CD4-positive, alpha-beta T cell treated with Interleukin-15 for 1 hour (primary cell): Measurements from ENCODE around the gene SLC25A52.
"Not testable (repeated sequence)": the region's sequence is repeated elsewhere in the genome, so short reads cannot be mapped to it uniquely, and the experiment has no call there.

Experiments
- DNase-seq: peaks from one replicate; pipeline ENCODE4 v3.0.0-alpha.2; 2020

Gene SLC25A52, protein sequence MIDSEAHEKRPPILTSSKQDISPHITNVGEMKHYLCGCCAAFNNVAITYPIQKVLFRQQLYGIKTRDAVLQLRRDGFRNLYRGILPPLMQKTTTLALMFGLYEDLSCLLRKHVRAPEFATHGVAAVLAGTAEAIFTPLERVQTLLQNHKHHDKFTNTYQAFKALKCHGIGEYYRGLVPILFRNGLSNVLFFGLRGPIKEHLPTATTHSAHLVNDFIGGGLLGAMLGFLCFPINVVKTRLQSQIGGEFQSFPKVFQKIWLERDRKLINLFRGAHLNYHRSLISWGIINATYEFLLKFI

GRCh38 chr18:31760695-31761094 is at the start of gene SLC25A52:
Gene SLC25A52, minus strand, starts transcription at chr18:31760880. Its CDS starts 219 bp downstream, at chr18:31760661.
- DNase-seq: no peak

GRCh38 chr18:31809049-31809448 is 48.4 kb upstream of the SLC25A52 start:
- not testable (repeated sequence) for DNase-seq

DNA sequence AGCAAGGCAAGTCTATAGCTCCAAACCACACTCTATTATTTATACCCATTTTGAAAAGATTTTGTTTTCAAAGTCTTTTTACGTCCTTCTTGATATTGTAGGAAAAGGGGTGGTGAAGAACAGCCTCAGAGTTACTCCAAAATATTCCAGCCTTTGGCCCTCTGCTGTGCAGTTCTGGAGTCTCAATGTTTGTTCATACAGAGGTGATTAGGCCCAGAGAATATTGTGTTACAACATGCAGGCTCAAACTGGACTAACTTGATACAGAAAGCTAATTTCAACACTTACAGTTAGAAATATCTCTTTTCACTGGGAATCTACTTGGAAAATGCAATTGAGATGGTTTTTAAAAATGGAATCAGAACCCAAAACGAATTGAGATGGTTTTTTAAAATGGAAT is 40.4 kb upstream of the SLC25A52 start:
- no peak for DNase-seq

DNA sequence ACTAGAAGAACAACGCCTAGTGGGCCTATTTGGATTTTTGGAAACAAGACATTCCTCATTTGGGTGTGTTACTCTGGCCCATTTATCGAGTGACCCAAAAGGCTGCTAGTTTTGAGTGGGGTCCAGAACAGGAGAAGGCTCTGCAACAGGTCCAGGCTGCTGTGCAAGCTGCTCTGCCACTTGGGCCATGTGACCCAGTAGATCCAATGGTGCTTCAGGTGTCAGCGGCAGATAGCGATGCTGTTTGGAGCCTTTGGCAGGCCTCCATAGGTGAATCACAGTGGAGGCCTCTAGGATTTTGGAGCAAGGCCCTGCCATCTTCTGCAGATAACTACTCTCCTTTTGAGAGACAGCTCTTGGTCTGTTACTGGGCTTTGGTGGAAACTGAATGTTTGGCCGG is 38.6 kb upstream of the SLC25A52 start:
- DNase-seq: not testable (repeated sequence)

GRCh38 chr18:31798399-31798798 is 37.7 kb upstream of the SLC25A52 start:
- no peak for DNase-seq

GRCh38 chr18:31795747-31796146 is 35.1 kb upstream of the SLC25A52 start:
- no peak for DNase-seq

DNA sequence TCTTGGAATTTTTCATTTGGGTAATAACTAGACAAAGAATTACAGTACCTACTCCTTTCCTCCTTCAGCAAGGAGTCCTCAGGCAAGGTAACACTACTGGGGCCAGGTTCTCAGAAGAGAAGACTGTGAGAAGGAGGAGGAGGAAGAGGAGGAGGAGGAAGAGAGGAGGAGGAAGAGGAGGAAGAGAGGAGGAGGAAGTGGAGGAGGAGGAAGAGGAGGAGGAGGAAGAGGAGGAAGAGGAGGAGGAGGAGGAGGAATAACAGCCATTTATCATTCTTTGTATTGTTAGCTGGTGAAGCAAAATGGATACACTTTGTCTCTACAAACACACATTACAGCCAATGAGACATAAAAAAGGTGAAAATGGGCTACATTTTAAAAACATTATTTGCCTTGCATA is 32.9 kb upstream of the SLC25A52 start:
- no peak for DNase-seq

DNA sequence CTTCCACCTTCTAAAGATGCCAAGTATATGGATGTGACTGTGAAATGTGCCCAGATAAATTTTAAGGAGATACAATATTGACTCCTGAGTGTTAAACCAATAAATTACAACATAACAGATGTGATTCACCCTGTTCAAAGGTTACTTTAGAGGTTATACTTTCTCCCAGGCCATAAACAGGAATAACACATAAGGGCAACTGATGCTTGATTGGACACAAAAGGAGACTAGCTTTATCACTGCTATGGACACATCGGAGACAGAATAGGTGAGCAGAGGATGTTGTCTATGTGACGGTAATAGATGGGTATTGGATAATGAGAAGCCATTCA is 31.9 kb upstream of the SLC25A52 start:
- no peak for DNase-seq

DNA sequence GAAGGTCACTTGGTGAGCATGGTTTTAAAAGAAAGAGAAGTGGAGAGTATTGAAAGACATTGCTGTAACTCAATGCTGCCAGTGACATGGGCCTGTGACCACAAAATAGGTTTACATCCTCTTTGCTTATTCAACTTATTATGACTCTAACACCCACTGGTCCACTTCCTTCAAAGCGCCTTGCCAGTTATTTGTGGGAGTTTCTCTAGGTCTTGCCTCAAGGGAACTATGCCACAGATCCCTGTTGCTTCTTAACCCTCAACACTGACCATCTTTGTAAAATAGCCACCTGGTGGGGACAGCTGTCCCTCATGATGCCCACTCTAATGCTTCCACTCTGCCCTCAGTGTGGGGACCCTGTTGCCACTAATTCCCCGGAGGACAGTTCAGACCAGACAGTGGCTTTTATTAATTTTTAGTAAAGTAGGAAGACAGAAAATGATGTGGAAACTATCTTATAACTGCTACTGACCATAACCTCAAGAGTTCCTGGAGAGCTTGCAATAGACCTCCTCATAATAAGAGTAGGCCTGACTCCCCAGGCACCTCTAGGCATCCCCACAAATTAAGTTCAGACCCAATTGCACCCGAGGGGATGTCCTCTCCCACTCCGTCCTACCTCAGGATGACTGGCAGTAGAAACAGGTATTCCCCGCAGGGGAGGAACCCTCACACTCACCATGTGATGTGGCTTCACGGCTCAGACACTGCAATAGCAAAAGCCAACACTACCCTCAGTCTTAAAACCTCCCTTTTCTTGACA is 31.3 kb upstream of the SLC25A52 start:
- DNase-seq: no peak

- no peak for DNase-seq
These were observed 28.7 kb upstream of the SLC25A52 start for GRCh38 chr18:31789409-31789808.

GRCh38 chr18:31783059-31783458 is 22.4 kb upstream of the SLC25A52 start:
- DNase-seq: no peak

DNA sequence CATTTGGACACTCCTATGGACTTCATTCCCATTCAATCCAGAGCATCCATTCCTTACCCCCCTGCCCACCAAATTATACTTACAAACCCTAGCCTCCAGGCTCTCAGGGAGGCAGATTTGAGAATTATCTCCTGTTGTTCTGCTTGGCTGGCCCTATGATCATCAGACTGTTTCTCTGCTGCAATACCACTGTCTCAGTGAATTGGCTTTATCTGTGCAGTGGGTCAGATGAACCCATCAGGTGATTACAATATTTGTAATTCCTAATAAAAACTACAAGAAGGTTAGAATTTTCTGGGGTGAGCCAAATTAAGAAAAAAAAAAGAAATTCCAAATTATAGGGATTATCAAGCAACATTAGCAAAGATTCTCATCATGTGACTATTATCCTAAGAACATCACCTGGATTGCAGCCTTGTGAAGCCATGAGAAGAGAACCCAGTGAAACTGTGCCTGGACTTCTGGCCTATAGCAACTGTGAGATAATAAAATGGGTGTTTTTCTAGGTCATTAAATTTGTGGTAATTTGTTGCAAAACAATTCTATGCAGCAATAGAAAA is 17.8 kb upstream of the SLC25A52 start:
- DNase-seq: no peak

- no peak for DNase-seq
These were observed 15.4 kb upstream of the SLC25A52 start for GRCh38 chr18:31776093-31776492.

GRCh38 chr18:31774962-31775361 is 14.3 kb upstream of the SLC25A52 start:
- DNase-seq: no peak

- no peak for DNase-seq
These were observed 13.8 kb upstream of the SLC25A52 start for GRCh38 chr18:31774477-31774785.

DNA sequence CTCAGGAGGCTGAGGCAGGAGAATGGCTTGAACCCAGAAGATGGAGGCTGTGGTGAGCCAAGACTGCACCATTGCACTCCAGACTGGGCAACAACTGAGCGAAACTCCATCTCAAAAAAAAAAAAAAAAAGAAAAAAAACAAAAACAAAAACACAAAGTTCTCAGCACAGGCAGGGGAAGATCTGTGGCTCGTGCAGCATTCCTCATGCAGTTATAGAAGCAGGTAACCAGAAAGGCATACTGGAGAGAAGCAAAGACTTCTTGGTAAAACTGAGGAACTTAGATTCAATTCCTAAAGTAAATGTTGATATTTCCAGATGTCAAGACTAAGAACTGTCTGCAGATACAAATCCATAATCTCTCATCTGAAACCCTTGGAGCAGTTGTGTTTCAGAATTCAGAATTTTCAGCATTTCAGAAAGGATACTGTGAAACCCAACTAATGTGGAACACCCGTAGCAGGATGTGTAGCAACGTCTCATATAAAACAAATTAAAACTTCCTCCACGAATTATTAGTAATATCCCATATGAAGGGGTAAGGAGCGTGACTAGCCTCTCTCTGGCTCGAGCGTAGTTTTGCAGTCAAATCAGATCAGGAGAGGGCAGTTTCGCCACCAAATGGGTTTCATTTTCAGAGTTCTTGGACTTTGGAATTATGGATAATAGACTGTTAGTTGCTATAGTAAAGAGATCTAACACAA is 13.2 kb upstream of the SLC25A52 start:
- no peak for DNase-seq

DNA sequence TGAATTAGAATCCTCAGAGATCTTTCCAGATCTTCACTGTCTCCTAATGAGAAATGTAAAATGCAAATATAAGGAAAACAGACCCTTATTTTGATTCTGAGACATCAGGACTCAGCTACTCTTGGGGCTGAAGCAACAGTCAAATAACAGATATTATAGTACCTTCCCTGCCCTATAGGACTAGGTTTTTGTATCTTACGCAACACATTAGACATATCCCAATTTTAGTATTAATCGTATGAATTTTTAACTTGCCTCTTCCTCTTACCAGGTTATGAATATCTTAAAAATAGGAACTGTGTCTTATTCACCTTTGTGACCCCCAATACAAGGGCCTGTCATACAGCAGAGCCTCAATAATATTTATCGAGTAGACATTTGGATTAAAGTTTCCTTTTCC is 12.0 kb upstream of the SLC25A52 start:
- DNase-seq: no peak

- no peak for DNase-seq
These were observed 10.4 kb downstream of the SLC25A52 start for GRCh38 chr18:31750273-31750672.

DNA sequence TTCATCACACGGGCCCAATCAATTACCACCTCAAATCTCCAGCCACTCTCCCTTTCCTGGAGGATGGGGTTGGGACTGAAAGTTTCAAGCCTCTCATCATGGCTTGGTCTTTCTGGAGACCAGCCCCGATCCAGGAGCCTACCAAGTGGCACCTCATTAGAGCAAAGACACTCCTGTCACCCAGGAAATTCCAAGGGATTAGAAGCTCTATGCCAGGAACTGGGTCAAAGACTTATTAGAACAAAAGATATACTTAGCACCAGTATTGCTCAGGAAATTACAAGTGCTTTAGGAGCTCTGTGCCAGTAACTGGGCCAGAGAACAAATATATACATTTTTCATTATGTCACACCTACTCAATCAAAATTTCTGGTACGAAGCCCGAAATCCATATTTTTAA is 14.3 kb downstream of the SLC25A52 start:
- no peak for DNase-seq

DNA sequence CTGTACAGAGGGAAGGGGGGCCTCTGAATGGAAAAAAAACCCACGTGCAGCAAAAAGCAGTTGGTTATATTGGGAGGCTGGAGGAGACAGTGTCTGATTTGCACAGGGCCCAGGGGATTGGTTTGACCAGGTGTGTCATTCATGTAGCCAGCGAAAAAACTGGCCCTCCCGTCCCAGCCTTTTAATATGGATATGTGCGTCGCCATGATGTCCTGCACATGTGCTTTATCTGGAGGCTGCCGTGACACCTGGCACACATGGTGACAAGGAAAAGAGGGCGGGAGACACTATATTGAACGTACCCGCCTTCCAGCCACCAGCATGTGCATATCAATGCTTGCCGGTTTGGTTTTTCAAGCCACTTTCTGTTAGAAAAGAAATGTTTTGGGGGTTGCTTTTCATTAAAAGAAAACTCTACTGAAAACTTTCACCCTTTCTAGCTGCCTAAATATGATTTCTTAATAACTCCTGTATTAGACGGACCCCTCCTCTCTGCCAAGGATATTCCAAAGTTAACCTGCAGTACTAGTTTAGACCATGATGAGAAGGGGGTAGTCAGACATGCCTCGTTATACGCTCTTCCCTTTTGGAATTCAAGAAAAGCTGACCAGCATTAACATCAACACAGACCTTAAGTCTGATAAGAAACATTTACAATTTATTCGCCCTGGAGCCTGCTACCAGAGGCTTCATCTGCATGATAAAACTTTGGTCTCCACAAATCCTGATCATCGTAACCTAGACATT is 16.2 kb downstream of the SLC25A52 start:
- no peak for DNase-seq

DNA sequence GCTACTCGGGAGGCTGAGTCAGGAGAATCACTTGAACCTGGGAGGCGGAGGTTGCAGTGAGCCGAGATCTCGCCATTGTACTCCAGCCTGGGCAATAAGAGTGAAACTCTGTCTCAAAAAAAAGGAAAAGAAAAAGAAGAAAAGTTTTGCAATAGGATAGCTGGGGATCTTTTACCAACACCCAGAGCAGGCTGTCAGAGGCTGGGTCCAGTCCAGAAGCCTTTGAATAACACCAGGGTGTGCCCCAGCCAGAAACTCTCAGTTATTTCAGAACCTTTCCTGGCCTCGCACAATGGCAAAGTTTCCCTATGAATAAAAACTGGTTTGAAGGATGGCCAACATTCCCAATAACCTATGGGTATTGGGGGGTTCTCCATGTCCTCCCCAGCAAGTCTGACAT is 17.1 kb downstream of the SLC25A52 start:
- not testable (repeated sequence) for DNase-seq

DNA sequence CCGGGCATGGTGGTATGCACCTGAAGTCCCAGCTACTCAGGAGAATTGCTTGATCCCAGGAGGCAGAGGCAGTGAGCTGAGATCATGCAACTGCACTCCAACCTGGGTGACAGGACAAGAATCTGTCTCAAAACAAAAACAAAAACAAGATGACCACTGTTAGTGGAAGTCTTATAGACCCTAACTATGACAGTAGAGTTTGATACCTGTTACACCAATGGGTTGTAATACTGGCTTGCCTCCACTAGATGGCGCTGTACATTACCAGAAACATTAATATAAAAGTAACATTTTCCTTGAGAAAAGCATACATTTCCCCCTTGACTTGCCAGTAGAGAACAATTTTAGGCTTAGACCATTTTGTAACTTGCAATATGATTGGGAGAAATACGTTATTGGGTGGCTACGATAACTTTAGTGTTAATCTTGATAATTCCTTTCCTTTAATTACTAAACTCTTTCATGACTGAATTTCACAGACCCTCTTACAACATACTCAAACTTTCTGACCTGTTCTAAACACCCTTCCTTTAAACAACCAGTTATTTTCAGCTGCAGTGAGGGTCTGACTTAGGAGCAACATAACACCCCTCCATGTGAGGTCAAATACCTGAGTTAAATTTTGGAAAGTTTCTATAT is 19.5 kb downstream of the SLC25A52 start:
- no peak for DNase-seq

DNA sequence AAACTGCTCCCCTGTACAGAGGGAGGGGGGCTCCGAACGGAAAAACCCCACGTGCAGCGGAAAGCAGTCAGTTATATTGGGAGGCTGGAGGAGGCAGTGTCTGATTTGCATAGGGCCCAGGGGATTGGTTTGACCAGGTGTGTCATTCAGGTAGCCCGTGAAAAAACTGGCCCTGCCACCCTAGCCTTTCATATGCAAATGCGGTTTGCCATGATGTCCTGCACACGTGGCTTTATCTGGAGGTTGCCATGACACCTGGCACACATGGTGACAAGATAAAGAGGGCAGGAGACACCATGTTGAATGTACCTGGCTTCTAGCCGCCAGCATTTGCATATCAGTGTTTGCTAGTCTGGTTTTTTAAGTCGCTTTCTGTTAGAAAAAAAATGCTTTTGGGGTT is 20.5 kb downstream of the SLC25A52 start:
- no peak for DNase-seq
